HG03135 (cell line): ENCODE measurements around the gene TRAPPC6A.

Source experiments
- ATAC-seq: cut with Tn5 transposase; IDR thresholded peaks from one replicate; pipeline ENCODE4 v1.9.1; 2021; ENCODE audit warnings: mild to moderate bottlenecking, moderate library complexity; ENCODE audit not compliant: unreplicated experiment

The TRAPPC6A gene

GRCh38 chr19:45150180-45150579 lies 27.9 kb downstream of the TRAPPC6A start:
- ATAC-seq, result no peak

GRCh38 chr19:45149129-45149528 lies 28.9 kb downstream of the TRAPPC6A start:
- ATAC-seq, result no peak

GRCh38 chr19:45147835-45148676 lies 30.0 kb downstream of the TRAPPC6A start:
- no peak for ATAC-seq

- no peak for ATAC-seq
Observed at GRCh38 chr19:45146741-45147205, 31.3 kb downstream of the TRAPPC6A start.

GRCh38 chr19:45146251-45146650 lies 31.8 kb downstream of the TRAPPC6A start:
- no peak for ATAC-seq

GRCh38 chr19:45145270-45146189 lies 32.5 kb downstream of the TRAPPC6A start:
- ATAC-seq, result no peak

GRCh38 chr19:45144431-45145269 lies 33.4 kb downstream of the TRAPPC6A start:
- ATAC-seq, result no peak

GRCh38 chr19:45142726-45143110 lies 35.3 kb downstream of the TRAPPC6A start:
- no peak for ATAC-seq

- ATAC-seq, result no peak
Observed at GRCh38 chr19:45142016-45142725, 35.9 kb downstream of the TRAPPC6A start.

- no peak for ATAC-seq
Observed at GRCh38 chr19:45141203-45141900, 36.7 kb downstream of the TRAPPC6A start.

- no peak for ATAC-seq
Observed at GRCh38 chr19:45140533-45140932, 37.5 kb downstream of the TRAPPC6A start.

GRCh38 chr19:45140144-45140503 lies 37.9 kb downstream of the TRAPPC6A start:
- ATAC-seq, result no peak

GRCh38 chr19:45139286-45140143 lies 38.5 kb downstream of the TRAPPC6A start:
- ATAC-seq, result no peak

GRCh38 chr19:45138303-45138751 lies 39.7 kb downstream of the TRAPPC6A start:
- ATAC-seq, result no peak

GRCh38 chr19:45137179-45137761 lies 40.8 kb downstream of the TRAPPC6A start:
- ATAC-seq, result peak; percentile 78

GRCh38 chr19:45136507-45137178 lies 41.4 kb downstream of the TRAPPC6A start:
- peak; percentile 10 for ATAC-seq

- ATAC-seq, result no peak
Observed at GRCh38 chr19:45135176-45135885, 42.7 kb downstream of the TRAPPC6A start.
